ENCODE measurements around the gene HPS4. TPM values are rescaled to one million over a fixed set of nuclear protein-coding genes. Genes with fewer than 3 reads are reported as not detected.
"Not testable (repeated sequence)": the region's sequence is repeated elsewhere in the genome, so short reads cannot be mapped to it uniquely, and the experiment has no call there.

HPS4 gene
- total and polyA plus RNA-seq, 2 experiments from 2014 or later, result 16.2 to 27.1 TPM

- H3K79me2 ChIP-seq (ENCODE audit: insufficient read depth), result no peaks in the 10 kb centered on the region
Observed at GRCh38 chr22:26443901-26444690, 39.5 kb downstream of the HPS4 start.

GRCh38 chr22:26442086-26442756 is 41.4 kb downstream of the HPS4 start:
- 95 to 98% methylated on average over 4 of the region's 4 CpGs for WGBS, 2 experiments (ENCODE audit: low coverage in 1 of 2, low lambda C conversion rate in 2 of 2, missing lambda C conversion rate in 2 of 2)
- TF ChIP-seq EZH2phosphoT487 (IDR thresholded peaks at IDR 0.05; ENCODE audit: insufficient read depth, low read depth) (no peak), EZH2 (IDR thresholded peaks at IDR 0.05; ENCODE audit: insufficient read depth, poor library complexity, severe bottlenecking) (no peak)
- no peaks in the 10 kb centered on the region for H4K20me1 ChIP-seq (ENCODE audit: insufficient read depth)
- no peak overlapping the region for H2AFZ ChIP-seq
- no peaks in the 10 kb centered on the region for H3K36me3 ChIP-seq (ENCODE audit: low read depth)
- H3K9me3 ChIP-seq (ENCODE audit: low read depth), result no peaks in the 10 kb centered on the region
- in situ Hi-C loops (cut with MboI), result no loop called here
- H3K27ac ChIP-seq, result no peak overlapping the region
- peaks cover 7% of the 10 kb centered on the region; the same call in 1 of the 2 replicates for H3K4me1 ChIP-seq (ENCODE audit: insufficient read depth)
- no peaks in the 10 kb centered on the region for H3K9me2 ChIP-seq (ENCODE audit: insufficient read depth)
- no peak for DNase-seq
- H3K4me2 ChIP-seq (ENCODE audit: unreplicated experiment), result no peak overlapping the region
- H3F3A ChIP-seq (ENCODE audit: insufficient read depth), result no peaks in the 10 kb centered on the region
- no peaks in the 10 kb centered on the region for H3K27me3 ChIP-seq (replicated peaks; ENCODE audit: insufficient read depth)
- no peaks in the 10 kb centered on the region for H3K79me2 ChIP-seq (ENCODE audit: insufficient read depth)
- H3K4me3 ChIP-seq, result no peak overlapping the region
- no peak overlapping the region for H3K9ac ChIP-seq

More at GRCh38 chr22:26443901-26444690, 39.5 kb downstream of the HPS4 start:
- in situ Hi-C loops (cut with MboI), result no loop called here
- no peak overlapping the region for H3K27ac ChIP-seq
- 78 to 81% methylated on average over 16 of the region's 16 CpGs for WGBS, 2 experiments (ENCODE audit: low coverage in 1 of 2, low lambda C conversion rate in 2 of 2, missing lambda C conversion rate in 2 of 2)
- H4K20me1 ChIP-seq (ENCODE audit: insufficient read depth), result no peaks in the 10 kb centered on the region
- no peak overlapping the region for H3K4me3 ChIP-seq
- no peak overlapping the region for H3K9ac ChIP-seq
- TF ChIP-seq EZH2phosphoT487 (IDR thresholded peaks at IDR 0.05; ENCODE audit: insufficient read depth, low read depth) (no peak), EZH2 (IDR thresholded peaks at IDR 0.05; ENCODE audit: insufficient read depth, poor library complexity, severe bottlenecking) (no peak)
- H3K9me3 ChIP-seq (ENCODE audit: low read depth), result no peaks in the 10 kb centered on the region
- no peaks in the 10 kb centered on the region for H3K36me3 ChIP-seq (ENCODE audit: low read depth)
- H3K27me3 ChIP-seq (replicated peaks; ENCODE audit: insufficient read depth), result no peaks in the 10 kb centered on the region
- no peaks in the 10 kb centered on the region for H3F3A ChIP-seq (ENCODE audit: insufficient read depth)
- H3K4me2 ChIP-seq (ENCODE audit: unreplicated experiment), result no peak overlapping the region
- H3K9me2 ChIP-seq (ENCODE audit: insufficient read depth), result no peaks in the 10 kb centered on the region
- peaks cover 1% of the 10 kb centered on the region; the same call in 1 of the 2 replicates for H3K4me1 ChIP-seq (ENCODE audit: insufficient read depth)
- DNase-seq, result no peak
- H2AFZ ChIP-seq, result no peak overlapping the region

GRCh38 chr22:26439559-26439958 is 44.0 kb downstream of the HPS4 start:
- no peak for TF ChIP-seq EZH2 (IDR thresholded peaks at IDR 0.05; ENCODE audit: insufficient read depth, poor library complexity, severe bottlenecking)
- no peak for TF ChIP-seq EZH2phosphoT487 (IDR thresholded peaks at IDR 0.05; ENCODE audit: insufficient read depth, low read depth)
- Histone ChIP-seq H3K9ac (no peak overlapping the region), H3K9me3 (ENCODE audit: low read depth) (no peaks in the 10 kb centered on the region), H3K27ac (no peak overlapping the region), H3K9me2 (ENCODE audit: insufficient read depth) (no peaks in the 10 kb centered on the region), H3K36me3 (ENCODE audit: low read depth) (no peaks in the 10 kb centered on the region), H3K79me2 (ENCODE audit: insufficient read depth) (no peaks in the 10 kb centered on the region), H4K20me1 (ENCODE audit: insufficient read depth) (no peaks in the 10 kb centered on the region), H3K4me2 (ENCODE audit: unreplicated experiment) (no peak overlapping the region), H3K4me1 (ENCODE audit: insufficient read depth) (peaks cover 7% of the 10 kb centered on the region; the same call in 1 of the 2 replicates), H3K27me3 (replicated peaks; ENCODE audit: insufficient read depth) (no peaks in the 10 kb centered on the region), H2AFZ (no peak overlapping the region), H3F3A (ENCODE audit: insufficient read depth) (no peaks in the 10 kb centered on the region), H3K4me3 (no peak overlapping the region)
- DNase-seq, result no peak
- in situ Hi-C loops (cut with MboI), result no loop called here
- 58 to 74% methylated on average over 3 of the region's 3 CpGs for WGBS, 2 experiments (ENCODE audit: low coverage in 1 of 2, low lambda C conversion rate in 2 of 2, missing lambda C conversion rate in 2 of 2)

GRCh38 chr22:26438776-26439175 is 44.8 kb downstream of the HPS4 start:
- in situ Hi-C loops (cut with MboI); H3K9me3 ChIP-seq (ENCODE audit: low read depth): not testable (repeated sequence)
- 7 to 25% methylated on average over 3 of the region's 3 CpGs for WGBS, 2 experiments (ENCODE audit: low coverage in 1 of 2, low lambda C conversion rate in 2 of 2, missing lambda C conversion rate in 2 of 2)

More at GRCh38 chr22:26438776-26439175, 44.8 kb downstream of the HPS4 start:
- not testable (repeated sequence) for H3K9me2 ChIP-seq (ENCODE audit: insufficient read depth); H2AFZ ChIP-seq; H3K36me3 ChIP-seq (ENCODE audit: low read depth); H3K4me3 ChIP-seq; H3K4me1 ChIP-seq (ENCODE audit: insufficient read depth); H4K20me1 ChIP-seq (ENCODE audit: insufficient read depth); H3K27me3 ChIP-seq (replicated peaks; ENCODE audit: insufficient read depth); H3K79me2 ChIP-seq (ENCODE audit: insufficient read depth); H3K9ac ChIP-seq; H3K27ac ChIP-seq; H3F3A ChIP-seq (ENCODE audit: insufficient read depth); H3K4me2 ChIP-seq (ENCODE audit: unreplicated experiment)
- DNase-seq, result peak; percentile 14
